Measurements from ENCODE around the gene ABCB7. TPM values are rescaled to one million over a fixed set of nuclear protein-coding genes. Genes with fewer than 3 reads are reported as not detected.
A peak's percentile ranks its signal among the peaks of the same experiment; 100 is the strongest.
"Not testable (repeated sequence)": the region's sequence is repeated elsewhere in the genome, so short reads cannot be mapped to it uniquely, and the experiment has no call there.

The ABCB7 gene
- total RNA-seq, 1 donor from 2014 or later, result 23.5 TPM

DNA sequence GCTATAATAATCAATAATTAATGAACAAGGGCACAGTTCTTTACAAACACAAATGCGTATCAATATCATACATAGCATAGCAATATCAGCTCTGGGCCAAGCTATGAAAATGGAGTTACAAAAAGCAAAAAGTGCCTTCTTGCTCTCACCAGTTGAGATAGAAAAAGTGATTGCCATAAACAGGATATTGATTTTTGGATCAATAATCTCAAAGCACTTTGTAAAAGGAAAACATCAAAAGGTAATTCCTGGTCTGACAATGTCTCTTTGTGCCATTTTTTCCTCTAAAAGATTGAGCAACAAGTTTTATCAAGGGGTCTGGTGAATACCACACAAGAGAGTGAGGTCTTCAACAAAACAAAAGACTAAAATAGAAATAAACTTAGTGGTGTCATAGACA, 42.4 kb downstream of the ABCB7 start:
- intact Hi-C loops (cut with DNase I), result no loop called here
- DNase-seq (ENCODE audit: low spot score) (no peak), ATAC-seq (no peak)

GRCh38 chrX:75107863-75108509, 48.1 kb downstream of the ABCB7 start:
- ATAC-seq (no peak), DNase-seq (ENCODE audit: low spot score) (no peak)
- intact Hi-C loops (cut with DNase I), result no loop called here

DNA sequence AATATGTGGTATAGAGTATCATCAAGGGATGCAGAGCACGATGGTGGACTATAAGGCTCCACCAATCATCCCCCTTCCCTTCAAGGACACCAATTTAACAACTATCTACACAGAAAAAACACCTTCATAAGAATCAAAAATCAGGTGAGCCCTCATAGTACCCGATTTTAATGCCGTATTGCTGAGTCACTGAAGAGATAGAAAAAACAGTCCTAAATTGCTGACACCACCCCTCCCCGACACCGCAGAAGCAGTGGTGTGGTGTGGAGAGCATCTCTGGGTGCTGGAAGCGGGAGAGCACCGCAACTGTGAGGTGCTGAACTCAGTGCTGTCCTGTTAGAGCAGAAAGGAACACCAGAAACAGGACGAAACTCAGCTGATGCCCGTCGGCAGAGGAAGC, 49.3 kb downstream of the ABCB7 start:
- DNase-seq (ENCODE audit: low spot score), result no peak
- ATAC-seq, result no peak
- intact Hi-C loops (cut with DNase I), result no loop called here

- intact Hi-C loops (cut with DNase I), result no loop called here
These were observed 59.8 kb downstream of the ABCB7 start for GRCh38 chrX:75096331-75096730.

GRCh38 chrX:75086731-75087195, 69.3 kb downstream of the ABCB7 start:
- ATAC-seq, result peak; percentile 41
- DNase-seq (ENCODE audit: low spot score), result no peak
- intact Hi-C loops (cut with DNase I), result no loop called here

More at GRCh38 chrX:75096331-75096730, 59.8 kb downstream of the ABCB7 start:
- DNase-seq (ENCODE audit: low spot score), result no peak
- no peak for ATAC-seq

- intact Hi-C loops (cut with DNase I), result no loop called here
- no peak for DNase-seq (ENCODE audit: low spot score)
- no peak for ATAC-seq
These were observed 71.3 kb downstream of the ABCB7 start for GRCh38 chrX:75084757-75085156.

- DNase-seq (ENCODE audit: low spot score) (no peak), ATAC-seq (no peak)
- intact Hi-C loops (cut with DNase I), result no loop called here
These were observed 79.7 kb downstream of the ABCB7 start for GRCh38 chrX:75076429-75076828.

- intact Hi-C loops (cut with DNase I), result no loop called here
- ATAC-seq (no peak), DNase-seq (ENCODE audit: low spot score) (no peak)
These were observed 81.6 kb downstream of the ABCB7 start for GRCh38 chrX:75074475-75074874.

GRCh38 chrX:75071334-75071733, 84.7 kb downstream of the ABCB7 start:
- ATAC-seq (no peak), DNase-seq (ENCODE audit: low spot score) (no peak)
- intact Hi-C loops (cut with DNase I), result no loop called here

DNA sequence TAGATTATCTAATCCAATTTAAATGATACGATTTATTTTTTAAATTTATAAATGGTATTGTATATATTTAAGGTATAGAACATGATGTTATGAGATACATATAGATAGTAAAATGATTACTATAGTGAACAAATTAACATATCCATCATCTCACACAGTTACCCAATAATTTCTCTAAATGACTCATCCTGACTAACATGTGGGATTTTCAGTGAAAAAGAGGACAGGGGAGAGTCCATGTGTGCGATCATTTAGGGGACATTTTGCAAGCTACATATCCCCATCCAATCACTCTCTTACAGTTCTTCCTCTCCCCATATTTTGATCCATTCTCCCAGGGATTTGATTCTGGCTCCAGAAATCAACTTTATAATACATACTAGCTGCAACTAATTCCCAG, 88.2 kb downstream of the ABCB7 start:
- intact Hi-C loops (cut with DNase I), result no loop called here
- no peak for DNase-seq (ENCODE audit: low spot score)
- no peak for ATAC-seq

DNA sequence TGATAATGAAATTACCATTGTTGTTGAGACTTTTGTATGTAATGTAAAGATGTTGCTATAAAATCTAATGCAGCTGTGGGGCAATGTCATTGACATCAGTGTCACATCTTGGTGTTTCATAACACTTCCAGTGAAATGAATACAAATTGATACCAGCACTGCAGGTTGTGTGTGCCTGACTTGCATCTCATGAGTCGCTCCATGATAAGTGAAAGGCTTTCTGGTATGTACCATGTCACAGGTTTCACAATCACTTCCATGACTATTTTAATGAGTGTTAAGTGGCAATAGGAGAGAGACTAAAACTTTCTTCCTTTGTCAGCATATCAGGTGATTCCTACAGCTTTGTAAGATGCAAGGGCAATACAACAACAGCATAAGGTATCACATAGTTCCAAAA, 94.4 kb downstream of the ABCB7 start:
- DNase-seq (ENCODE audit: low spot score), result no peak
- no peak for ATAC-seq
- intact Hi-C loops (cut with DNase I), result no loop called here

DNA sequence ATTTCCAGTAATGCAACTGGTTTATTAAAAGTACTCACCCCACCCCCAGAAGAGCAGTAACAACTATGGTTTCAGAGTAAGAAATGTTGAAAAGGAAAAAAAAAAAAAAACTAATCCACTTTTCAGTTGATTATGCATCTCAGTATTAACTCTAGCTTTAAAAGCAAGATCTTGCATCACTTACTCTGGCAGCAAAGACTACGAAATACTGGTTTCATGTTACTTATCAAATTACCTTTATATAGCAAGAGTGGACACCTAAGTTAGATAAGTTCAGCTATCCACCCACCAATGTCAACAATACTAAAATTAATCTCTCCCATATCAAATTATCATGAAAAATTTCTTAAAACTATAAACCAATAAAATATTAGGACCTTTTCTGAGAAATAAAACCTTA, 105.0 kb downstream of the ABCB7 start:
- ATAC-seq, result no peak
- intact Hi-C loops (cut with DNase I), result no loop called here

GRCh38 chrX:75045369-75045768, 110.7 kb downstream of the ABCB7 start:
- intact Hi-C loops (cut with DNase I), result no loop called here
- ATAC-seq, result no peak

More for the DNA sequence above, 105.0 kb downstream of the ABCB7 start:
- no peak for DNase-seq (ENCODE audit: low spot score)

GRCh38 chrX:75044142-75044541, 111.9 kb downstream of the ABCB7 start:
- ATAC-seq; intact Hi-C loops (cut with DNase I); DNase-seq (ENCODE audit: low spot score): not testable (repeated sequence)

More at GRCh38 chrX:75045369-75045768, 110.7 kb downstream of the ABCB7 start:
- no peak for DNase-seq (ENCODE audit: low spot score)

- ATAC-seq, result no peak
- intact Hi-C loops (cut with DNase I), result no loop called here
- DNase-seq (ENCODE audit: low spot score), result no peak
These were observed 117.2 kb downstream of the ABCB7 start for GRCh38 chrX:75038925-75039324.

Other genes starting within 250 kb of the ABCB7 start
- 1.9 TPM for gene NEXMIF, start 230.8 kb downstream of the ABCB7 start, total RNA-seq
- 14.4 TPM for gene UPRT, start 117.8 kb upstream of the ABCB7 start, total RNA-seq